ENCODE results near the gene TSHZ2. TPM values are rescaled to one million over a fixed set of nuclear protein-coding genes. Genes with fewer than 3 reads are reported as not detected.

TSHZ2 gene, protein sequence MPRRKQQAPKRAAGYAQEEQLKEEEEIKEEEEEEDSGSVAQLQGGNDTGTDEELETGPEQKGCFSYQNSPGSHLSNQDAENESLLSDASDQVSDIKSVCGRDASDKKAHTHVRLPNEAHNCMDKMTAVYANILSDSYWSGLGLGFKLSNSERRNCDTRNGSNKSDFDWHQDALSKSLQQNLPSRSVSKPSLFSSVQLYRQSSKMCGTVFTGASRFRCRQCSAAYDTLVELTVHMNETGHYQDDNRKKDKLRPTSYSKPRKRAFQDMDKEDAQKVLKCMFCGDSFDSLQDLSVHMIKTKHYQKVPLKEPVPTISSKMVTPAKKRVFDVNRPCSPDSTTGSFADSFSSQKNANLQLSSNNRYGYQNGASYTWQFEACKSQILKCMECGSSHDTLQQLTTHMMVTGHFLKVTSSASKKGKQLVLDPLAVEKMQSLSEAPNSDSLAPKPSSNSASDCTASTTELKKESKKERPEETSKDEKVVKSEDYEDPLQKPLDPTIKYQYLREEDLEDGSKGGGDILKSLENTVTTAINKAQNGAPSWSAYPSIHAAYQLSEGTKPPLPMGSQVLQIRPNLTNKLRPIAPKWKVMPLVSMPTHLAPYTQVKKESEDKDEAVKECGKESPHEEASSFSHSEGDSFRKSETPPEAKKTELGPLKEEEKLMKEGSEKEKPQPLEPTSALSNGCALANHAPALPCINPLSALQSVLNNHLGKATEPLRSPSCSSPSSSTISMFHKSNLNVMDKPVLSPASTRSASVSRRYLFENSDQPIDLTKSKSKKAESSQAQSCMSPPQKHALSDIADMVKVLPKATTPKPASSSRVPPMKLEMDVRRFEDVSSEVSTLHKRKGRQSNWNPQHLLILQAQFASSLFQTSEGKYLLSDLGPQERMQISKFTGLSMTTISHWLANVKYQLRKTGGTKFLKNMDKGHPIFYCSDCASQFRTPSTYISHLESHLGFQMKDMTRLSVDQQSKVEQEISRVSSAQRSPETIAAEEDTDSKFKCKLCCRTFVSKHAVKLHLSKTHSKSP (N-terminal part only)
- 0.77 and 2.1 TPM in 2 replicates for total RNA-seq

DNA sequence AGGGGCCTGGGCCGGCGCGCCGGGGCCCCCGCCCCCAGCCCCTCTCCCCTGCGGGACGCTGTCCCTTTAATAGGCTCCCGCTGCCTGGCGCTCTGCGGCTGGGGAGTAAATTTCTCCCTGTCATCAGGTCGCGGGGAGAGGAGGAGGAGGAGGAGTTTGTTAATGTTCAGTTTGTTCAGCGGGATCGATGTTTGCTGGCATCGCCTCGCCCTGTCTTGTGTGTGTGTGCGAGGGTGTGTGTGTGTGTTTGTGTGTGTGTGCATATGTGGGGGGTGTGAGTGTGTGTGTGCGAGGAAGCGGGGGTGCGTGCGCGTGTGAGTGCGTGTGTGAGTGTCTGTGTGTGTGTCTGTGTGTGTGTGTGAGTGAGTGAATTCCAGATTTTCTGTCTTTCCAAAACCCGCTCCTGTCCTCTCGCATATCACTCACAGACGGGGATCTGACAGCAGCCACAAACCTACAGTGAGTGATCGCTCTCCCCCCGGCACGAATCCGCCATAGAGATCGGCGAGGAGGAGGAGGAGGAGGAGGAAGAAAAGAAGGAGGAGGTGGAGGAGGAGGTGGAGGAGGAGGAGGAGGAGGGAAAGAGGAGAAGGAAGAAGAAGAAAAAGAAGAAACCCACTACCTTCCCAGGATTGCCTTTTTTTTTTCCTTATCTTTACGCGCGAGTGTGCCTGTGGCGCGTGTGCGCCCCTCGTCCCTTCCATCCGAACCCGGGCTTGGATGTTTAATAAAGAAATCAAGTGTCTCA, at the start of gene TSHZ2:
Gene TSHZ2, plus strand, starts transcription at position 169 of the 748 bp plus-strand sequence. CDS start 936 bp downstream, outside the sequence.
- peak; percentile 14 to 76 for DNase-seq (ENCODE audit: low read depth in 2 of 2)

DNA sequence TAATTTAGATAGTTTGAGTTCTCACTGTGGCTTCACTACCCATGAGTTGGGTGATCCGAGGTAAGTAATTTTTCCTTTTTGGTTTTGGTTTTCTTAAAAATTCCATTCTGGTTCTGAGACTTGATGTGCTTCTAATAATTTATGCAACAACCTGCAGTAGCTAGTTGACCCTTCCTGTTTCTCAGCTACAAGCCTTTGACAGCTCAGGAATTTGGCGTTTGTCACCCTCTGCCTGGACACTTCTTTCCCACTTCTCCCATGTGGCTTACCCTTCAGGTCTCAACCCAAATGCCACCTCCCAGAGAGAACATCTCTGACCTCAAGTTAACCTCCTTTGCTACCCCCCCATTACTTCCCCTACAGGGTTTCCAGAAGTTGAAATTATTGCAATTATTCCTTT, 49.7 kb upstream of the TSHZ2 start:
- no peak for DNase-seq (ENCODE audit: low read depth in 2 of 2)

DNA sequence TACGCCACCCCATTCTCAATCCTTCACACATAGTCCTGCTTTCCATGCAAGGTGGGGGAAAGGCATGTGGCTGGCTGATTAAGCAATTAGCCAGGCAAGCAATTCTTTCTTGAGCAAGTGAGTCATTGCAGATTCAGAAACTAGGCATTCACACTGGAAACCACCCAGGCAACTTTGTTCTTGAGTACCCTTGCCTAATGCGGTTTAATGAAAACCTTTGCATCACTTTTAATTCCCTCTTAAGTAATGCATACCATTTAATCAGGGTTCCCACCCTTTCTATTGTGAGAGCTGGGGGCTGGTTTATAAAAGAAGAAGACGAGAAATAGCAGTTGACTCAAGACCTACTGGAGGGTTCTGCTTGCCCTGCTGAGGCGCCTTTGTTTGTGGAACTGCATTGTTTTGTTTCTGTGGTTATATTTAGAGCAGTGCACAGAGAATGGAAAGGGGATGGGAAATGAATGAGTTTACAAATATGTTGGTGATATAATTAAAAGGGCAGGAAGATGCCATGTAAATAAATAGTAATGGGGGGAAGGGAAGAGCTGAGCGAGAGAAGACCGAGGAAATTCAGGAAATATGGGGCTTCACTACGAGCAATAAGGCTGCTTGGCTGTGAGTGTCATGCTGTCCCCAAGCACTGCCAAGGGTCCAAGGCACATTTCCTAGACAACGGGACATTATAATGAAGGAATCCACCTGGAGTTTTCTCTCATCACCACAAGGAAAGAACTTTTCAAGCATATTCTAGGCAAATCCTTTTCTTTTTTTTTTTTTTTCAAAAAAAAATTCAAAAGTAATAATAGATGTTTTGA, 48.8 kb upstream of the TSHZ2 start:
- DNase-seq (ENCODE audit: low read depth in 2 of 2), result no peak

DNA sequence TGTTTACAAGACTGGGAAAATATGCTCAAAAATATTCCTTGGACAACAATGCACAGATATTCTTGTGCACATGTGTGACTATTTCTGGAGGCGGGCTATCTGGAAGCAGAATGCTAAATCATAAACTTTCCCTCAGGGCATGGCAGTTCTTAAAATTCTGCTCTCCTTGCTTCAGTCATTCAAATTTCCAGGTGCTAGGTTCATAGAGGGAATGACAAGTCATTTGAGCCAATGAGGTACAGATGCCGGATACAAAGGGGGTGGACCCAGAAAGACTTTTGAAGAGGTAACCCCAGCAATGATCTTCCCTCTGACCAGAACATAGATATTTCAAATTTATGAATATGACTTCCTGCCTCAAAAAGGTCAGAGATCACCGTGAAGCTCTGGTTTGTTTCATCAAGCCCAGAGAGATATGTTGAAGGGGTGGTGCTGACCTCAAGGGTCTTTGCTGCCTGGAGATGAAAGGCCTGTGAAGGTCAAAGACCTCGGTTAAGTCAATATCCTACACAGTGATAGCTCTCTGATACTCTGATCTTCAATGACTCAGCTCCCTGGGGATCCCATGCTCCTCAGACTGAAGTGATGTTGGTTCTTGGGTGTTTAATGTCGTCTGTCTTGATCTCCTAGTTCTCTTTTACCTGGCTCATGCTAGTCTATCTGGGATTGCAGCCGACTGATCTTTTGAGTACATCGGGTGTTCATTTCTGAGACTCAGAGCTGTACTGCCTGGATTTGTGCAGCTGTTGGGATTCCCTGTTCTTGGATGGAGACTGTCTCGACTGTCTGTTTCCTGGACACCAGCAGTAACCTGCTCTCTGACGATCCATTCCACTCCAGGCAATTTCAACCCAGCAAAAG, 47.5 kb upstream of the TSHZ2 start:
- no peak for DNase-seq (ENCODE audit: low read depth in 2 of 2)

DNA sequence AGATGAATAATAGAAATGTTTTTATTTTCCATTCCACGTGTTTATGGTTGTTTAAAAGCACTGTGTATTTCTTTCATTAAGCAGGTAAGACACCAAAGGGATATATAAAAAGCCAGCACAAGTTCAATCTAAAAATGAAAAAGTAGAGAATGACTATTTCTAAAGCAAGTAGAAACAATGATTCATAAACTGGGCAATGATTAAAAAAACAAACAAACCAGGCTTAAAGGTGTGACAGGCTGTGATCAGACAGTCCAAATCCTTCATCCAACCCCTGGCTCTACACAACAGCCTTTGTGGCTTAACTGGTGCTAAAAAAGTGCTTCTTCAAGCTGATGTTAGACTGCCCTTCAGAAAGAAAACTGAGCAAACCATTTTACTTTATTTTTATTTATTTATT, 45.7 kb upstream of the TSHZ2 start:
- no peak for DNase-seq (ENCODE audit: low read depth in 2 of 2)

DNA sequence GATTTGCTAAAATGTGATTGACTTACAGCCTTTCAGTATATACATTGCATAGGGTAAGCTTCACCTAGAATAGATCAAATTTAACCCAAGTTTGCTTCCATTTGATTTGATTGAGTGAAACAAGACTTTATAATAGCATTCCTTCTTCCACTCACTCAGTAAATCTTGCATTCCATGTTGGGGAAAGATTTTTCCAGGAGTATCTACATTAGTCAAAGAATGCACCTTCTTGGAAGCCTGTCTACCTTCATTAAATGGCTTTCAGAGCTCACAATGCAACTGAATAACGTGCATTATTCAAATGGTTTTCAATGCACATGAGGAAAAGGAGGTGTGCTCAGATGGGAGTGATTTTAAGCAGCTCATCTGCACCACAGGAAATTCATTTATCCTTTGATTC, 38.3 kb upstream of the TSHZ2 start:
- DNase-seq (ENCODE audit: low read depth in 2 of 2), result no peak

DNA sequence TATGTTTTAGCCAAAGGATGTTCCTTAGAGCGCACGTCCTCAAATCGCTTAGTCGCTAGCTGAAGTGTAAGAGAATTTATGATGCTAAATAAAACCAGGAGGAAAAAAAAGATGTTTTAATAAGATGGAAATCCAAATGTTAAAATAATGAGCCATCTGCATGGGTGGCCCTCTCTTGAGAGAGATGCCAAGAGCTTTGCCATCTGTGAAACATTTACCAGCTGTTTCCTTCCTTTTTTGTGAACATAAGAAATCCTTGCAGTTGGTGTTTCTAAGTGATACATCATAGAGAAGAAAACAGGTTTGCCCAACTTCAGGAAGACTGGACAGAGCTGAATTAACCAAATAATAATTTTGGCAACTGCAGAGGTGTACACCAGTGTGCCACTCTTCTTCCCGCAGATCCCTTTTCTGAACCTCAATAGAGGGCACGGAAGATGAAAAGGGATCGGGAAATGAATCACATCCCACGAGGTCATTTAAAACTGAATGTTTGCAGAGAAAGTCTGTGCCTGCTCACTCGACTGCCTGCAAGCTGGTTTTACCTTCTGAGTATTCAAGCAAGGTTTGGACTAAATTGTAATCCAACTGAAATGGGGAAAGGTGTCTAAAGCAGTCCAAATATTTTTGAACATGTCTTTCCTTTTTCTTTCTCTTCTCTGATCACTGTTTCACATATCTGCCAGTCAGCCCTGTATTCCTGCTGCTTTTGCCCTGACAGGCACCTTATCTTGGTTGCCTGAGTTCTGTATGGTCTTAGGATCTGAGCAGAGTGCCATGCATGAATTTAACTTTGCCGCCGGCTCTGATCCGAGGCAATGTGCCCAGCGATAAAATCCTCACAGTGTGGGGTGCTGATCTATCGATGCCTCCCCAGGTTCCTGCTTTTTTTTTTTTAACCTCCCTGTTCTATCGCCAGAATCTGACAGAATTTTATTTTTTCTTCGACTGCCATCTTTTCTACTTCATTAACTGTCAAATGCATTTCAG, 35.5 kb upstream of the TSHZ2 start:
- no peak for DNase-seq (ENCODE audit: low read depth in 2 of 2)

DNA sequence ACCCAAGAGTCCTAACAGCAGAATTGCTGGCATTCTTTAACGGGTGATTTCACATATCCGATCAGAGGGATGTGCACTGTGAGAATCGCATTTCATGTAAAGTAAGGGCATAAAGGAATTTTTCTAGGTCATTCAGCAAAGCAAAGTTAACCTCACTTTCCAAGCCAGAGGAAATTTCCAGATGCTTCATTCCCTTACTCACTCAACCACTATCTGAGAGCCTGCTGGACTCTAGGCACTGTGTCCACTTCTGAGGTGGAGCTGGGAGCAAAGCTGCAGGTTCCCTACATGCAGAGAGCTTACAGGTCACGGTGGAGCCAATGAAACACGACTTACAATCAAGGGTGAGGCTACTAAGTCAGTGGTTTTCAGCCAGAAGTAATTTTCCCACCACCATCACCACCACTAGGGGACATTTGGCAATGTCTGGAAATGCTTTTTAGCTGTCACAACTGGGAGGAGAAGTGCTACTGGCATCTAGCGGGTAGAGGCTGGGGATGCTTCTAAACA, 34.5 kb upstream of the TSHZ2 start:
- no peak for DNase-seq (ENCODE audit: low read depth in 2 of 2)

DNA sequence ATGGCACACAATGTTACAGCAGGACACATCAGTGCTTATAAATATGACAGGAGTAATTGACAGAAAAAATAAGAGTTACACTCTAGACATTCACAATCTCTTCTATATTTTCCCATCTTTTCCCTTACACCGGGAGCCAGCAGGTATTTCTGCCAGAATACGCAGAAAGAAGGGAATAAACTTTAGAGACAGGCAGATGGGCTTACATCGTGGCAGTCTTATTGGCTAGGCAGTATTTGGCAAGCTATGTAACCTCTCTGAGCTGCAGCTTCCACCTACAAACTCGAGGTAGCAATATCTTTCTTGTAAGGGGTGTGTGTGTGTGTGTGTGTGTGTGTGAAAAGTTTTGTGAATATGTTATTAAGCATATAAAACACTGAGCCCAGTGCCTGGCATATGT, 33.0 kb upstream of the TSHZ2 start:
- no peak for DNase-seq (ENCODE audit: low read depth in 2 of 2)

DNA sequence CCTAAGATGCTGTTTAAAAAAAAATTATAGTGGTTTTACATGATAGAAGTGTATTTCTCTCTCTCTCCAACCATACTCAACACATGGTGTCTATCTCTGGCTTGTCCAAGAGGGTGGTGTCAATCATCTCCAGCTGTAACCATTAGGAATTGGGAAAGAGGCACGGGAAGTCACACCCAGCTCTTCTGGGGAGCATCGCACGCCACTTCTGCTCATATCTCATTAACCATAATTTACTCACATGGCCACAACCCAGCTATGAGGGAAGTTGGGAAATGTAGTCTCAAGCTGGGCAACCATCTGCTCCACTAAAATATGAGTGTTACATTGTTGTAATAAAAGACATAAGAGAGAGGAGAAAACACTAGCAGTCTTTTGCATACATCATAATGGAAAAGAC, 30.4 kb upstream of the TSHZ2 start:
- DNase-seq (ENCODE audit: low read depth in 2 of 2), result no peak

DNA sequence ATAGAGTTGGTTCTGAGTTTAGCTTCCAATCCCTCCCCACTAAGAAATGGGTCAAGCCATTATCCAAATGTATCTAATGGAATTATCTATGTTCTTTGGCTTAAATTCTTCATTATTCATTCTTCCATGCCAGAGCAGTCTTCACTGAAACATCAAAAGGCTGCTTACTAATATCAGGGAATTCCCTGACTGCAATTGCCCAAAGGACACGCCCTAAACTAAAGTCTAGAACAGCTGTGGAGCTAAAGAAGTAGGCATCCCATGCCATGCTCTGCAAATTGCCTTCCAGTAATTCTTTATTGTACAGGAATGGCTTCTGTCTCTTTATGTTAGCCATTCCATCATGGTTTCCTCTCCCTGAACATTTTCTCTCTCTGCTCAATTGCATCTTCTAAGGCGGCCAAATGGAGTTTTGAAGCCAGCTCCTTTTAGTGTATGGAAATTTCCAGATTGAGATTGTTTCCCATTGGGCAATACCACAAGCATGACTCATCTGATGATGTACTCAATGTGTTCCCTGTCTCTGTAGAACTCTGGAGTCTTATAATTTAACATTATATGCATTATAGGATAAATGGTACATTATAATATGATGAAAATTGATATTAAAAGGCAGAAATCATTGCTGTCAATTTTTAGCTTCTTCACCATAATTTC, 28.8 kb upstream of the TSHZ2 start:
- no peak for DNase-seq (ENCODE audit: low read depth in 2 of 2)

DNA sequence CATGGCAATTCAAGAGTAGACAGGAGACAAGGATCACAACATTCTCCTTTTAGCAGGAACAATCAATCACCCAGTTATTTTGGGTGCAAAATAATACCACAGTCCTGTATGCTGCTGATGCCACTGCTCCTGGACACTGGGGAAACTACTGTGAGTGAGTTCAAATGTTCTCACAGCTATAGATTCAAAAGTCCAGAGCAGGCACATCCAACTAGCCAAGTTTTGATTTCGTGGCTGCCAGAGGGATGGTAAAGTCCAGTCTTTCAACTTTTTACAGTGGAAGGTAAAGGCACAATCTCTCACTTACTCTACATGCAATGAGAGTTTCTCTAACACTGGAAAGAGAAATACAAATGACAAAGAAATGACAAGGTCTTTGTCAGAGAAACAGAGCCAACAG, 26.9 kb upstream of the TSHZ2 start:
- DNase-seq (ENCODE audit: low read depth in 2 of 2), result no peak

DNA sequence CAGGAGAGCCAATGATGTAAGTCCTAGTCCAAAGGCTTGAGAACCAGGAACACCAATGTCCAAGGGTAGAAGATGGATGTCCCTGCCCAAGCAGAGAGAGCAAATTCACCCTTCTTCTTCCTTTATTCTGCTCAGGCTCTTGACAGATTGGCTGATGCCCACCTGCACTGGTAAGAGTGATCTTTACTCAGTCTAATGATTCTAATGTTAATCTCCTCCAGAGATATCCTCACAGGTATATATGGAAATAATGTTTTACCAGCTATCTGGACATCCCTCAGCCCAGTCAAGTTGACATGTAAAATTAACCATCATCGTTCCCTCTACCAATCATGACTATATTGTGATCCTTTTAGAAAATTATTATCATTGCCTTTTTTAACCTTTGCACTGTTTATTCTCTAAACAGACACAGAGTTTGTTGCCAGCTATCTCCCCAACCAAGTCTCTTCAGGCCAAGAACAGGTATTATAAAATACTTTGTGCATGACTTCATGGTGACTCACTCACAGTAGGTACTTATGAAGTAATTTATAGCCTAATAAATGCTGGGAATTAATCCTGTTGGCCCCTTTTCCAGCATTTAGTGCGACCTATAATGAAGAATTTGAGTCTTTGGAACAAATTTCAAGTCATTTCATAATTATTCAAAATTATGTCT, 26.2 kb upstream of the TSHZ2 start:
- DNase-seq (ENCODE audit: low read depth in 2 of 2), result no peak

DNA sequence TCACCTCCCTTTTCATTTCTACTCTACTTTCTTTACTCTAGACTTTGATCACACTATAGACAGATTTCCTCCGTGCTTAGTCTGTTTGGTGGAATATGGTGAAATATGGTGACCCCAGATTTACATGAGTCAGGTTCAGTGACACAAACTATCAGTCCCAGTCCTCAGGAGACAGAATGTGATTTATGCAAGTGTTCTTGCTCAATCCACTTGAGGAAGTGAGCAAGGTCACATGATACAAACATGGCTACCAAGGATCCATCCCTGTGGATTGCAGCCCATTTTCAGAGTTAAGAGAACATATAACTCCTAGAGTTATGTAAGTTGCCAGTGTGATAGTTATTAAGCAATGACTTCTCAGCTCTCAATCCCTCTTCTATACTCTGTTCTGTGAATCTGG, 23.7 kb upstream of the TSHZ2 start:
- DNase-seq (ENCODE audit: low read depth in 2 of 2), result no peak

DNA sequence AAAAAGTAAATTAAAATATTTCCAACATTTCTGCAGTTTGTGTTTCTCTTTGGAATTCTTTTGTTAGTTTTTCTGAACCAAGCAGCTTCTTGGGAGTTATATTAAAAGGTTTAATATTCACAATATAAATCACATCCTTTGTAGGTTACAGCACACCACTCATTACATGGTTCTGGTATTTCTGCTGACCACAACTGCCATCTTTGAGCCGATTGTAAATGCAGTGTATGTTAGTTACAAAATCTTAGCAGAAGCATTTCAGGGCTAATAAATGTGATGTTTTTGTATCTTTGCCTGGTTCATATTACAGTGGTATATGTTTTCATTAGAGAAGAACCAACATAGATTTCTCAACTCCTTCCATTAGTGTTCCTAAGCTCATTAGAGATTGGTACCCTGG, 19.1 kb upstream of the TSHZ2 start:
- no peak for DNase-seq (ENCODE audit: low read depth in 2 of 2)

DNA sequence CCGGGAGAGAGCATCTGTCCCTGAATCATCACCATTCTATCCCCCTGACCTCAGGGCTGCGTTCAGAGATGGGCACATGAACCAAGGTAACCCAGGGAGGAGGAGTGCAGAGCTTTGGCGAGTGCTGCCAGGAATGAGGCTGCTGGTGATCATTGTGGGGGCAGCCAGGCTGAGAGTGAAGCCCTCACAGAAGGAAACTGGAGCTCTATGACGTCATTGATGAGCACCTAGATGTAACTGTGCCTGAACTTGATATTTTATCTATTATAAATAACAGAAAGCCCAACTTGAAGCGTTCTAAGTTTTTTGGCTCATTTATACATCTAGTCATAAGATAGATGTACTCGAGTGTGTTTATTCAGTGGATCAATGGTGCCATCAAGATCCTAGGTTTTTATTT, 17.3 kb upstream of the TSHZ2 start:
- DNase-seq (ENCODE audit: low read depth in 2 of 2), result no peak

DNA sequence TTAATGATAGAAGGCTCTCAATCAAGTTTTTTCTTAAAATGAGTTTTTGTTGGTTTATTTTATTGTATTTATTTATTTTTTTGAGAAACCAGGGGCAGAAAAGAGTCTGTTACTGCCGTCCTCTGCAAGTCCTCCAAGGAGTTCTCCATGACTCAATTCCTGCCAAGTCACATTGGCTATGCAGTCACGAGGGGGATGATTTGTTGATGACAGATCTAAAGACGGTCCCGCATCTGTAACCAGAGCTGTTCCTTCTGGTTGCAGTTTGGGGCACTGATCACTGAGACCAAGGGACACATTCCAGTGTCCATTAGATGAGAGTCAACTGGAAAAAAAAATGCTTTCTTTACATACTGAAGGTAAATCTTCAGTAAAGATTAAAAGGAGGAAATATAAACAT, 13.9 kb upstream of the TSHZ2 start:
- DNase-seq (ENCODE audit: low read depth in 2 of 2), result no peak

All from dermis microvascular lymphatic vessel endothelial cell (primary cell).